Measurements from ENCODE around the gene PALLD.

- TF ChIP-seq POLR2A (IDR thresholded peaks at IDR 0.05): no peak
- TF ChIP-seq CTCF (IDR thresholded peaks at IDR 0.05): no peak
- no peak for TF ChIP-seq POLR2AphosphoS5 (IDR thresholded peaks at IDR 0.05)
Observed at GRCh38 chr4:168696280-168696679, 199.4 kb downstream of the PALLD start.

All from suprapubic skin (tissue), 4 donors.